NT2/D1 (cell line): ENCODE measurements around the gene CDON.

Source experiments
- YY1 ChIP-seq: IDR thresholded peaks from 2 replicates; pipeline ENCODE4 v1.6.1; 2011; ENCODE audit not compliant: insufficient read length, insufficient read depth
- ZNF274 ChIP-seq: IDR thresholded peaks from 2 replicates; pipeline ENCODE4 v1.6.1; 2011; ENCODE audit warnings: mild to moderate bottlenecking, low read depth, low read length

GRCh38 chr11:125918140-125918840 is 144.4 kb downstream of the CDON start:
- TF ChIP-seq ZNF274 (no peak), YY1 (no peak)
